ENCODE results near the gene RADIL.

- TF ChIP-seq CTCF (IDR thresholded peaks at IDR 0.05) (no peak), POLR2A (IDR thresholded peaks at IDR 0.05) (no peak)
Observed at GRCh38 chr7:4800926-4801838, 82.3 kb downstream of the RADIL start.

Measured in body of pancreas (tissue), 4 donors.